ENCODE data around the gene BAHCC1.

BAHCC1 gene

GRCh38 chr17:81387100-81388090 is 7.9 kb upstream of the BAHCC1 start:
- DNase-seq: no peak

- DNase-seq: no peak
Observed at GRCh38 chr17:81388091-81388611, 7.1 kb upstream of the BAHCC1 start.

GRCh38 chr17:81388612-81389367 is 6.5 kb upstream of the BAHCC1 start:
- DNase-seq: no peak

- no peak for DNase-seq
Observed at GRCh38 chr17:81389585-81389984, 5.7 kb upstream of the BAHCC1 start.

- no peak for DNase-seq
Observed at GRCh38 chr17:81390029-81390872, 5.0 kb upstream of the BAHCC1 start.

- DNase-seq: no peak
Observed at GRCh38 chr17:81390873-81391255, 4.4 kb upstream of the BAHCC1 start.

- DNase-seq: no peak
Observed at GRCh38 chr17:81391293-81391935, 3.8 kb upstream of the BAHCC1 start.

GRCh38 chr17:81391936-81392908 is 3.0 kb upstream of the BAHCC1 start:
- no peak for DNase-seq

GRCh38 chr17:81392909-81393654 is 2.2 kb upstream of the BAHCC1 start:
- DNase-seq: no peak

- peak; percentile 99 for DNase-seq
Observed at GRCh38 chr17:81393684-81394376, 1.4 kb upstream of the BAHCC1 start.

GRCh38 chr17:81394377-81394920 is 808 bp upstream of the BAHCC1 start:
- no peak for DNase-seq

GRCh38 chr17:81395600-81396277 is 482 bp downstream of the BAHCC1 start:
- DNase-seq: peak; percentile 62

GRCh38 chr17:81396278-81396721 is 1.0 kb downstream of the BAHCC1 start:
- DNase-seq: no peak

GRCh38 chr17:81396722-81397313 is 1.6 kb downstream of the BAHCC1 start:
- no peak for DNase-seq

GRCh38 chr17:81397314-81398175 is 2.3 kb downstream of the BAHCC1 start:
- DNase-seq: peak; percentile 63

GRCh38 chr17:81398176-81398831 is 3.0 kb downstream of the BAHCC1 start:
- DNase-seq: peak; percentile 54

Measured in NCI-H2227 treated with DMSO at 0.1 percent for 48 hours (cell line).